GM12878 (cell line): ENCODE data around the gene OSGIN1. TPM values are rescaled to one million over a fixed set of nuclear protein-coding genes. Genes with fewer than 3 reads are reported as not detected.

Experiments
- ATAC-seq: fragments of 200-7000 bp; cut with Tn5 transposase; 3 replicates; pipeline ENCODE4 v1.9.1; 2020; ENCODE audit warnings: mild to moderate bottlenecking, moderate library complexity
- BruUV-seq: library from RNA; stranded (reverse); fragments of 400-500 nt; replicated peaks from 2 replicates; lab custom pipeline; 2021; lab: Mats Ljungman, UMichigan
- CTCF ChIA-PET: fragments of 300-600 bp; sonication (Branson Sonifier 250); formaldehyde crosslinking; extraction: SDS; loops from one replicate; lab custom pipeline; 2021; ENCODE audit warnings: inconsistent platforms; lab: Yijun Ruan, JAX
- POLR2A ChIA-PET: fragments of 350-600 bp; formaldehyde crosslinking; extraction: SDS; loops from one replicate; lab custom pipeline; 2021; ENCODE audit warnings: inconsistent platforms; lab: Charles Lee
- RAD21 ChIA-PET: fragments of 300-600 bp; sonication (Branson Sonifier 250); formaldehyde crosslinking; loops from one replicate; lab custom pipeline; 2023; ENCODE audit warnings: antibody characterized with exemption; ENCODE audit not compliant: unreplicated experiment; lab: Charles Lee
- SMC1A ChIA-PET: fragments of 300-600 bp; sonication (Branson Sonifier 250); formaldehyde crosslinking; loops from one replicate; lab custom pipeline; 2023; ENCODE audit not compliant: unreplicated experiment, uncharacterized antibody; lab: Charles Lee
- DNase-seq: peaks from one replicate; pipeline ENCODE4 v3.0.0-alpha.2; 2011; ENCODE audit warnings: low read depth, low spot score
- FAIRE-seq: peaks from 3 replicates; lab custom pipeline; 2011; peaks lifted over from hg19 to GRCh38; lab: Jason Lieb, UNC
- H2AFZ ChIP-seq: 2 replicates; pipeline ENCODE4 v1.6.0; 2011; ENCODE audit warnings: low read depth, low read length, control low read depth; ENCODE audit not compliant: control insufficient read depth
- H3K27ac ChIP-seq: 2 replicates; pipeline ENCODE4 v1.5.1; 2011; ENCODE audit warnings: control low read depth; ENCODE audit not compliant: control insufficient read depth, insufficient read depth
- H3K27me3 ChIP-seq, 2 experiments: replicated peaks in 1 of 2; 2 replicates each; pipeline versions ENCODE4 v1.6.0 to v1.6.1; 2011; ENCODE audit warnings: low read length in 1 of 2; ENCODE audit not compliant: control insufficient read depth in 2 of 2, insufficient read depth in 2 of 2
- H3K36me3 ChIP-seq, 2 experiments: 2 replicates each; pipeline ENCODE4 v1.5.1; 2011; ENCODE audit warnings: low read length in 1 of 2; ENCODE audit not compliant: control insufficient read depth in 2 of 2, insufficient read depth in 2 of 2
- H3K4me1 ChIP-seq: 2 replicates; pipeline ENCODE4 v1.6.1; 2011; ENCODE audit warnings: mild to moderate bottlenecking, low read length, moderate library complexity, mixed read lengths; ENCODE audit not compliant: control insufficient read depth, insufficient read depth
- H3K4me2 ChIP-seq: 2 replicates; pipeline ENCODE4 v1.6.0; 2011; ENCODE audit warnings: control low read depth; ENCODE audit not compliant: control insufficient read depth, insufficient read depth
- H3K4me3 ChIP-seq: fragments of 200-600 bp; sonication (generic); 2 replicates; pipeline ENCODE4 v1.5.1; 2016
- H3K79me2 ChIP-seq: 2 replicates; pipeline ENCODE4 v1.6.0; 2011; ENCODE audit warnings: low read length; ENCODE audit not compliant: control insufficient read depth, insufficient read depth
- H3K9ac ChIP-seq: 2 replicates; pipeline ENCODE4 v1.8.0; 2011; ENCODE audit warnings: low read length, control low read depth, mixed read lengths; ENCODE audit not compliant: control insufficient read depth, insufficient read depth
- H3K9me3 ChIP-seq: replicated peaks from 3 replicates; pipeline ENCODE4 v1.5.1; 2011; ENCODE audit warnings: mild to moderate bottlenecking, low read length; ENCODE audit not compliant: control insufficient read depth, insufficient read depth
- H4K20me1 ChIP-seq: 2 replicates; pipeline ENCODE4 v1.6.0; 2011; ENCODE audit not compliant: control insufficient read depth, insufficient read depth
- BCL3 ChIP-seq: IDR thresholded peaks from 2 replicates; pipeline ENCODE4 v1.6.1; 2011; ENCODE audit warnings: borderline replicate concordance, low read depth, mild to moderate bottlenecking, moderate library complexity, low read length; ENCODE audit not compliant: insufficient read depth, poor library complexity, severe bottlenecking
- BRCA1 ChIP-seq: IDR thresholded peaks from 2 replicates; pipeline ENCODE4 v1.6.1; 2011; ENCODE audit warnings: low read depth, low read length, improper control_type of control experiment
- CEBPB ChIP-seq, 2 experiments: fragments of 150-350 bp in 1 of 2; IDR thresholded peaks; 2 replicates each; pipeline ENCODE4 v1.6.1; 2012 to 2014; ENCODE audit warnings: low read depth in 2 of 2, low read length in 2 of 2, borderline replicate concordance in 1 of 2, inconsistent platforms in 1 of 2
- GABPA ChIP-seq: IDR thresholded peaks from 2 replicates; pipeline ENCODE4 v1.6.1; 2014; ENCODE audit warnings: antibody characterized with exemption, low read depth, mild to moderate bottlenecking, inconsistent platforms
- IRF5 ChIP-seq: fragments of 450-650 bp; IDR thresholded peaks from 2 replicates; pipeline ENCODE4 v1.6.1; 2017; ENCODE audit warnings: borderline replicate concordance
- JUNB ChIP-seq: IDR thresholded peaks from 2 replicates; pipeline ENCODE4 v1.6.1; 2016; ENCODE audit warnings: antibody characterized with exemption, mild to moderate bottlenecking
- KLF5 ChIP-seq: fragments of 450-650 bp; IDR thresholded peaks from 2 replicates; pipeline ENCODE4 v1.6.1; 2014; ENCODE audit warnings: mild to moderate bottlenecking; ENCODE audit not compliant: partially characterized antibody
- MTA3 ChIP-seq: IDR thresholded peaks from 2 replicates; pipeline ENCODE4 v1.6.1; 2012; ENCODE audit warnings: low read length, inconsistent platforms, borderline replicate concordance
- NFXL1 ChIP-seq: fragments of 450-650 bp; IDR thresholded peaks from 2 replicates; pipeline ENCODE4 v1.6.1; 2017; ENCODE audit warnings: antibody characterized with exemption, mild to moderate bottlenecking, borderline replicate concordance
- NFYB ChIP-seq: IDR thresholded peaks from 2 replicates; pipeline ENCODE4 v1.6.1; 2011; ENCODE audit warnings: low read depth, mild to moderate bottlenecking, low read length, improper control_type of control experiment, moderate library complexity; ENCODE audit not compliant: insufficient read depth
- NKRF ChIP-seq: fragments of 450-650 bp; conservative IDR thresholded peaks from 2 replicates; pipeline ENCODE4 v1.6.1; 2017; ENCODE audit warnings: mild to moderate bottlenecking, moderate library complexity
- RBBP5 ChIP-seq: fragments of 200-600 bp; sonication (generic); conservative IDR thresholded peaks from 2 replicates; pipeline ENCODE4 v1.6.1; 2016
- SREBF1 ChIP-seq: IDR thresholded peaks from 2 replicates; pipeline ENCODE4 v1.6.1; 2012; ENCODE audit warnings: mild to moderate bottlenecking, low read length
- SUPT20H ChIP-seq: IDR thresholded peaks from 2 replicates; pipeline ENCODE4 v1.6.1; 2011; ENCODE audit warnings: low read depth, mild to moderate bottlenecking, low read length, moderate library complexity, borderline replicate concordance; ENCODE audit not compliant: control insufficient read depth
- TCF12 ChIP-seq: IDR thresholded peaks from 2 replicates; pipeline ENCODE4 v1.6.1; 2011; ENCODE audit warnings: low read depth, mild to moderate bottlenecking, low read length
- ZNF687 ChIP-seq: fragments of 450-650 bp; IDR thresholded peaks from 2 replicates; pipeline ENCODE4 v1.6.1; 2017; ENCODE audit warnings: mild to moderate bottlenecking, moderate library complexity
- ZSCAN29 ChIP-seq: fragments of 450-650 bp; IDR thresholded peaks from 2 replicates; pipeline ENCODE4 v1.6.1; 2017; ENCODE audit warnings: mild to moderate bottlenecking, moderate library complexity
- WGBS: methylation state at CpG from one replicate; pipeline ENCODE4 v1.1.6; 2016; ENCODE audit warnings: low lambda C conversion rate; ENCODE audit not compliant: insufficient replicate concordance, insufficient coverage; ENCODE audit errors: missing lambda C conversion rate; 5-methylcytosine and 5-hydroxymethylcytosine counted together
- in situ Hi-C: fragments of 300-500 bp; cut with MboI; formaldehyde crosslinking; loops from 9 replicates; pipeline ENCODE4 v1.14.3; 2018; ENCODE audit warnings: mixed read lengths
- intact Hi-C: fragments of 100-400 bp; cut with micrococcal nuclease; formaldehyde crosslinking; loops from one replicate; pipeline ENCODE4 v1.14.2; 2022; ENCODE audit not compliant: unreplicated experiment
- polyA plus RNA-seq, 11 experiments: library from polyadenylated mRNA; depleted of rRNA in 4 of 11; unstranded in 6 of 11; stranded (reverse) in 5 of 11; fragments of >200 nt; fragmentation: Nextera tagmentation in 4 of 11; fragmentation: Illumina TruSeq in 1 of 11; extraction: Ambion mirVana in 4 of 11; extraction: Trizol in 1 of 11; gene quantifications; 1 replicate in 1 of 11; 2 replicates in 10 of 11; pipeline versions ENCODE4 v1.2.1 to v1.2.3, GENCODE V29; 2011 to 2016; ENCODE audit warnings: inconsistent platforms in 2 of 11, missing spikeins in 2 of 11, low read depth in 1 of 11
- total RNA-seq, 4 experiments: library from RNA; depleted of rRNA in 3 of 4; stranded (reverse); fragments of >200 nt in 3 of 4; fragmentation: Illumina TruSeq in 1 of 4; extraction: Trizol in 1 of 4; gene quantifications; 2 replicates each; pipeline versions ENCODE4 v1.2.1 to v1.2.3, GENCODE V29; 2013 to 2021

Gene OSGIN1
- total and polyA plus RNA-seq, 10 of the 15 experiments (the other 5 are each of a cell fraction or from before 2014, with no cell fraction given) = 0.06 to 0.18 (median 0.13) TPM; not detected in 5

GRCh38 chr16:83906683-83907082 lies 46.4 kb upstream of the OSGIN1 start:
- no peak for TF ChIP-seq NFXL1
- TF ChIP-seq BRCA1 = no peak
- no peak for TF ChIP-seq BCL3
- no peak for TF ChIP-seq ZNF687
- no peak for TF ChIP-seq NFYB
- no peak for TF ChIP-seq JUNB
- TF ChIP-seq GABPA = no peak
- TF ChIP-seq MTA3 = no peak
- TF ChIP-seq SREBF1 = no peak
- TF ChIP-seq ZSCAN29 = no peak
- no peak for TF ChIP-seq RBBP5
- no peak for TF ChIP-seq TCF12
- no peak for TF ChIP-seq IRF5
- TF ChIP-seq CEBPB (IDR thresholded peaks at IDR 0.05; ENCODE audit: borderline replicate concordance in 1 of 2, low read depth in 2 of 2, low read length in 2 of 2) = no peak
- no peak for TF ChIP-seq KLF5
- TF ChIP-seq SUPT20H = no peak
- TF ChIP-seq NKRF = no peak
- intact Hi-C loops = no loop called here
- Histone ChIP-seq H3K4me1 (no peaks in the 10 kb centered on the region), H4K20me1 (no peaks in the 10 kb centered on the region), H3K4me2 (no peak overlapping the region), H3K27me3 (no peaks in the 10 kb centered on the region), H3K27ac (no peak overlapping the region), H3K79me2 (no peaks in the 10 kb centered on the region), H2AFZ (no peak overlapping the region), H3K4me3 (no peak overlapping the region), H3K9ac (no peak overlapping the region), H3K36me3 (peaks cover 0 to 12% of the 10 kb centered on the region in 2 experiments; a peak in 1 of 4 replicates), H3K9me3 (no peaks in the 10 kb centered on the region)
- SMC1A ChIA-PET = no interaction called here
- FAIRE-seq = no peak
- no peak for DNase-seq
- CTCF ChIA-PET = no interaction called here
- RAD21 ChIA-PET = no interaction called here
- WGBS = 98% methylated on average over 8 of the region's 8 CpGs
- BruUV-seq = no TSS peak
- in situ Hi-C loops = no loop called here
- ATAC-seq = no peak
- POLR2A ChIA-PET = no interaction called here
